Activated naive CD8-positive, alpha-beta T cell treated with anti-CD3 and anti-CD28 coated beads, Interleukin-2, amount 10 ng/mL, durations not matched to agents 7 days and 5 days (primary cell): ENCODE results near the gene ACOT12. TPM values are rescaled to one million over a fixed set of nuclear protein-coding genes. Genes with fewer than 3 reads are reported as not detected.
"Not testable (repeated sequence)": the region's sequence is repeated elsewhere in the genome, so short reads cannot be mapped to it uniquely, and the experiment has no call there.

ENCODE experiments used
- ATAC-seq: fragments of 150-1000 bp; cut with Tn5 transposase; one replicate; pipeline ENCODE4 v1.10.0; 2021; ENCODE audit warnings: low read depth, moderate library complexity
- POLR2A ChIA-PET: fragments of 350-600 bp; sonication (Branson Sonifier 250); formaldehyde crosslinking; loops from one replicate; lab custom pipeline; 2021; ENCODE audit warnings: antibody characterized with exemption; lab: Charles Lee
- DNase-seq: peaks from one replicate; pipeline ENCODE4 v3.0.0; 2021
- H3K27ac Mint-ChIP-seq: one replicate; pipeline ENCODE4 v1.8.0; 2022; ENCODE audit warnings: mild to moderate bottlenecking, mixed read lengths
- H3K27me3 Mint-ChIP-seq: one replicate; pipeline ENCODE4 v1.8.0; 2022; ENCODE audit warnings: mild to moderate bottlenecking, moderate library complexity, mixed read lengths
- H3K36me3 Mint-ChIP-seq: one replicate; pipeline ENCODE4 v1.8.0; 2021; ENCODE audit warnings: mild to moderate bottlenecking, mixed read lengths
- H3K4me1 Mint-ChIP-seq: one replicate; pipeline ENCODE4 v1.8.0; 2021; ENCODE audit warnings: mixed read lengths
- H3K4me3 Mint-ChIP-seq: one replicate; pipeline ENCODE4 v1.8.0; 2022; ENCODE audit warnings: mild to moderate bottlenecking, moderate library complexity, mixed read lengths
- H3K9me3 Mint-ChIP-seq: one replicate; pipeline ENCODE4 v1.8.0; 2021; ENCODE audit warnings: mixed read lengths
- total RNA-seq, 2 experiments: library from RNA; stranded (reverse); gene quantifications; one replicate each; pipeline ENCODE4 v1.2.3, GENCODE V29; 2021

ACOT12 gene
- total RNA-seq, 2 experiments from 2014 or later: not detected

DNA sequence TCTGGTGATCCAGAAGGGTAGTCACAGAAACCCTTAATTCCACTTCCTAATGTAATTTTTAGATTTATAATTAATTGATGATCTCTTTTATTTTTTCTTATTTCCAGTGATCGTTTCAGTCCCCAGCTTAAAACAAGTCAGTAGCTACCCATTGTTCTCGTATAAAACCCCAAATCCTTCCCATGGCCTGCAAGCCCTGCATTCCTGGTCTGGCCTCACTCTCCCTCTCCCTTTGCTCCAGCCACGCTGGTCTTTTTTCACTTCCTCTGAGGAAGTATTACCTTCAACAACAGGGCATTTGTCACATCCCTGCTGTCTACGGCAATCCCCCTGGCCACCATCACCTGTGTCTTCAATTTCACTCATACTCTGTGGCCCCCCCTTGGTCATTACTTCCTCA, 44.8 kb downstream of the ACOT12 start:
- Mint-ChIP-seq H3K36me3 (no peaks in the 10 kb centered on the region), H3K27ac (no peak overlapping the region), H3K9me3 (no peaks in the 10 kb centered on the region), H3K4me1 (no peaks in the 10 kb centered on the region), H3K4me3 (no peak overlapping the region), H3K27me3 (peaks cover 4% of the 10 kb centered on the region)
- no peak for DNase-seq
- POLR2A ChIA-PET: no interaction called here
- ATAC-seq: no peak

DNA sequence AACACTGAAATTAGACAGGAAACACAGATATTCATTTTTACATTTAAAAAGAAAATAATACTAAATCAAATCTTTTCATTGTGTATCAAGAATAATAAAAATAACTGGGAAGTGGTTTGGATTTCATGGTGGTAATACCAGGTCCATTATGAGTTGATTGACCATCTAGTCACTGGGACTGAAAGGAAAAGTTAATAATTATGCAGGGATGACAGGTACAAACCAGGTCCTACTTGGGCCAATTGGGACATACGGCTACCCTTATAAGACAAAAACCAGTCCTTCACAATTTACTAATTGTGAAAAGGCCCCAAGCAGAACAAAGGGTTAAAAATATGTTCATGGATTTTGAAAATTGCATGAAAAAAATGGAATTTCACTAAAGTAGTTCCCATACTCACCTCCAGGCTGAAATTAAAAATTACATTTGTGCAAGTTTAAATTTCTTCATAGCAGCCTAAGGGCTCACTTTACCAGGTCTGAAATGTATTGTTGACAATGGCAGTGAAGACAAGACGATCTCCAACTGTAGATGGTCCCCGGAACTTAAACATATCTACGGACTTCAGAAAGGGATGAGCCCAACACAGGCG, 48.4 kb downstream of the ACOT12 start:
- H3K9me3 Mint-ChIP-seq: no peaks in the 10 kb centered on the region
- DNase-seq (no peak), ATAC-seq (no peak)
- no peak overlapping the region for H3K4me3 Mint-ChIP-seq
- no peaks in the 10 kb centered on the region for H3K36me3 Mint-ChIP-seq
- POLR2A ChIA-PET: no interaction called here
- H3K27ac Mint-ChIP-seq: no peak overlapping the region
- H3K4me1 Mint-ChIP-seq: no peaks in the 10 kb centered on the region
- peaks cover 9% of the 10 kb centered on the region for H3K27me3 Mint-ChIP-seq

DNA sequence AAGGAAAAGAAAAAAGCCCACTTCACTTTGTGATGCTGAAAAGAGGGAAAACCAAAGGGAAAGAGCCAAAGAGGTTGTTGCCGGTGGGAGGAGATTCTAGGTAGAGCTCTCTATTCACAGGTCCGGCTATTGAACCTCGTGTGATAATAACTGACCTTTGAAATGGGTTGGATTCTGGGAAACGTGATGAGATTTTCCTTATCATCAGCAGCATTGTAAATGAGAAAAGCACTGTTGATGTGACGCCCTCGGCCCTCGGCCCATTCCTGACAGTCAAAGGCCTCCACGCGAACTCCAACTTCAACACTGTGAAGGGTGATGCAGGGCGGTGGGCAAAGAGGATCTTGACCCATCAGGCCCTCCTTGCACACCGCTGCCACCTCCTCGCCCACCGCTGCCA, 49.2 kb downstream of the ACOT12 start:
- POLR2A ChIA-PET: no interaction called here
- ATAC-seq: no peak
- Mint-ChIP-seq H3K27ac (no peak overlapping the region), H3K4me3 (no peak overlapping the region), H3K4me1 (no peaks in the 10 kb centered on the region), H3K27me3 (peaks cover 10% of the 10 kb centered on the region), H3K36me3 (no peaks in the 10 kb centered on the region), H3K9me3 (no peaks in the 10 kb centered on the region)
- DNase-seq: no peak

DNA sequence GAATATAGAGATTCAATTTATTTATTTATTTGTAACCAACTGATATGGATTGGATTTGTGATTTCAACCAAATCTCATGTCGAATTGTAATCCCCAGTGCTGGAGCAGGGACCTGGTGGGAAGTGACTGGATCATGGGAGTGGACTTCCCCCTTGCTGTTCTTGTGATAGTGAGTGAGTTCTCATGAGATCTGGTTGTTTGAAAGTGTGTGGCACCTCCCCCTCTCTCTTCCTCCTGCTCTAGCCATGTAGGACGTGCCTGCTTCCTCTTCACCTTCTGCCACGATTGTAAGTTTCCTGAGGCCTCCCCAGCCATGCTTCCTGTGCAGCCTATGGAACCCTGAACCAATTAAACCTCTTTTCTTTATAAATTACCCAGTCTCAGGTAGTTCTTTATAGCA, 55.7 kb downstream of the ACOT12 start:
- H3K9me3 Mint-ChIP-seq, H3K27ac Mint-ChIP-seq, H3K36me3 Mint-ChIP-seq, DNase-seq, H3K4me3 Mint-ChIP-seq, ATAC-seq, H3K4me1 Mint-ChIP-seq, H3K27me3 Mint-ChIP-seq, POLR2A ChIA-PET: not testable (repeated sequence)

DNA sequence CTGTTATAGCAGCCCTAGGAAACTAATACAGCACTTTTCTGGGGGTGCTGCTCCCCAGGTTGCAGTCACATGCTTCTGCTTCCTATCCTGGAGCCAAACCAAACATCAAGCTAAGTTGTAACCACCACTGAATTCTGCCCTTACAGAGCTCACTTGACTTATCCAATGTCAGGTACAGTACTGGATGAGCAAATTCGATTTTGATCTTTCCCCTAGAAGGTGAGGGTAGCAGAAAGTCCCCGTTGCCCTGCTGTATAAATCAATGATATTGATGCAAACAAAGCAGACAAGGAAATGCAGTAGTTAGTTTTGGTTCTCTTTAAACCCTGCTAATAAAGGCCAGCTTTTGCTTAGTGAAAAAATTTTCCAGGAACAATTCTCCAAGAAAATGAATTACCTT, 56.1 kb downstream of the ACOT12 start:
- H3K9me3 Mint-ChIP-seq: peaks cover 2% of the 10 kb centered on the region
- DNase-seq: no peak
- no peaks in the 10 kb centered on the region for H3K4me1 Mint-ChIP-seq
- H3K4me3 Mint-ChIP-seq: no peak overlapping the region
- no peak overlapping the region for H3K27ac Mint-ChIP-seq
- ATAC-seq: no peak
- no peaks in the 10 kb centered on the region for H3K36me3 Mint-ChIP-seq
- peaks cover 4% of the 10 kb centered on the region for H3K27me3 Mint-ChIP-seq
- POLR2A ChIA-PET: no interaction called here

DNA sequence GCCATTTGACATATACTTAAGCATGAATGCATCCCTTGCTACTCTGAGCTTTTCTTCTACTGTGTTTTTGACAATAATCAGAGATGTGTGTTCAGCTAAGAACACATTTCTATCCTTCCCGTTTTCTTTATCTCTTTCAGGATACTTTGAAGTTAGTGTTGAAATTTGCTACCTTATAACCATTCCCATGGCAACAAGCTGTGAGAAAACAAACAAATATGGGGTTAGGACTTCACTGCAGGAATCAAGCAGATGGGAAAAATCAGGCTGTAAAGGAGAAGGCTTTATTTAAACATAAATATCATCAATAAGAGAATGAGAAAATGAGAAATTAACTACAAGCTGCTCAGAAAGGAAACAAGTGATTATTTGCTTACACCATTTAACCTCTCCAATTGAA, 57.4 kb downstream of the ACOT12 start:
- no peaks in the 10 kb centered on the region for H3K36me3 Mint-ChIP-seq
- peaks cover 4% of the 10 kb centered on the region for H3K27me3 Mint-ChIP-seq
- DNase-seq: no peak
- ATAC-seq: no peak
- peaks cover 2% of the 10 kb centered on the region for H3K9me3 Mint-ChIP-seq
- no peaks in the 10 kb centered on the region for H3K4me1 Mint-ChIP-seq
- H3K27ac Mint-ChIP-seq: no peak overlapping the region
- no peak overlapping the region for H3K4me3 Mint-ChIP-seq
- POLR2A ChIA-PET: no interaction called here

DNA sequence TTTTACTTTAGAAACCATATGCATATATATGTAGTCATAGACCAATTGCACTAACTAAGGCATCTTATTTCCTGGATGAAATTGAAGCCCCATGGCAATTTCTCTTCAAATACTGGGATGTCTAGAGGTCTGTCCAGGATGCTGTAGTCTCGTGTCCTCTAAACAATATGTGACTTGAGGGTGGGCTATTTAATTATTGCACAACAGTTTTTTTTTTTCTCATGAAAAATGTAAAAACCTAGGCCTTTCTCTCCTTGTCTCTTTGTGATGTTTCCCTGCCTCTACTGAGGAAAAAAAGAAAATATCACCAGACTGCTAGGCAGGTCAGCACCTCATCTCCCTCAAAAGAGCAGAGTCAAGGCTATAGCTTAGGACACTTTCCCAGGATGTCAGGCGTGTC, 58.0 kb downstream of the ACOT12 start:
- DNase-seq (no peak), ATAC-seq (no peak)
- Mint-ChIP-seq H3K4me1 (no peaks in the 10 kb centered on the region), H3K27ac (no peak overlapping the region), H3K9me3 (peaks cover 2% of the 10 kb centered on the region), H3K27me3 (peaks cover 3% of the 10 kb centered on the region), H3K36me3 (no peaks in the 10 kb centered on the region), H3K4me3 (no peak overlapping the region)
- POLR2A ChIA-PET: no interaction called here

- Mint-ChIP-seq H3K4me3 (no peak overlapping the region), H3K27ac (no peak overlapping the region), H3K36me3 (no peaks in the 10 kb centered on the region), H3K9me3 (peaks cover 2% of the 10 kb centered on the region), H3K27me3 (peaks cover 4% of the 10 kb centered on the region), H3K4me1 (no peaks in the 10 kb centered on the region)
- POLR2A ChIA-PET: no interaction called here
- no peak for ATAC-seq
- DNase-seq: no peak
Observed at GRCh38 chr5:81334304-81335061, 59.5 kb downstream of the ACOT12 start.

DNA sequence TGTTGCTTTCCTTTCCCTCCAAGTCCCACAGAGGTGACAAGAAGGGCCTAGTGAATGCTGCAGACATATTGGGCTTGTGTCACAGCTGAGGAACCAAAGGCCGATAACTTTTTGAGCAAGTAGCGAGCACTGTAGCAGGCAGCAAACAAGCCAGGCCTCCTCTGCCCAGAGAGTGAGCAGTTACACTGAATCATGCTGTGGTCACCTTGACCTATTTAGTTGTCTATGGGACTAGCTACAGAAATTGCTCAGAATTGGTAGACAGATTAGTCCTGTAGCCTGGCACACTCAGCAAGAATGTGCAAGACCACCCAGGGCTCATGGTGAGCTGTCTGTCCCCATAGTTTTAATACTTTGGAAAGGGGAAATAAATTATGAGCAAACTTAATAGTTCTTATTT, 67.4 kb downstream of the ACOT12 start:
- Mint-ChIP-seq H3K4me3 (no peak overlapping the region), H3K27ac (no peak overlapping the region), H3K9me3 (no peaks in the 10 kb centered on the region), H3K27me3 (peaks cover 7% of the 10 kb centered on the region), H3K4me1 (no peaks in the 10 kb centered on the region), H3K36me3 (no peaks in the 10 kb centered on the region)
- no peak for DNase-seq
- no peak for ATAC-seq
- POLR2A ChIA-PET: interaction anchor here (0.7 to 0.8 kb wide), 2 partner anchors 13 to 322 kb away, joined by 3 to 5 read pairs; no protein-coding TSS in a partner anchor

DNA sequence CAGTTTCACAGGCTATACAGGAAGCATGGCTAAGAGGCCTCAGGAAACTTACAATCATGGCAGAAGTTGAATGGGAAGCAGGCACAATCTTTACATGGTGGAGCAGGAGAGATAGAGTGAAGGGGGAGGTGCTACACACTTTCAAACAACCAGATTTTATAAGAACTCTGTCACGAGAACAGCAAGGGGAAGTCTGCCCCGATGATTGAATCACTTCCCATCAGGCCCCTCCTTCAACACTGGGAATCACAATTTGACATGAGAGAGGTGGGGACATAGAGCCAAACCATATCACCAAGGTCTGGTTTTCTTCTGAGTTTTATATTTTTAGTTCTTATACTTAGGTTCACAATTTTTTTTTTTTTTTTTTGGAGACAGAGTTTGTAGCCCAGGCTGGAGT, 76.4 kb downstream of the ACOT12 start:
- Mint-ChIP-seq H3K9me3 (no peaks in the 10 kb centered on the region), H3K36me3 (peaks cover 15% of the 10 kb centered on the region), H3K27ac (no peak overlapping the region), H3K27me3 (no peaks in the 10 kb centered on the region), H3K4me1 (peaks cover 3% of the 10 kb centered on the region), H3K4me3 (no peak overlapping the region)
- POLR2A ChIA-PET: no interaction called here
- DNase-seq: no peak
- no peak for ATAC-seq

DNA sequence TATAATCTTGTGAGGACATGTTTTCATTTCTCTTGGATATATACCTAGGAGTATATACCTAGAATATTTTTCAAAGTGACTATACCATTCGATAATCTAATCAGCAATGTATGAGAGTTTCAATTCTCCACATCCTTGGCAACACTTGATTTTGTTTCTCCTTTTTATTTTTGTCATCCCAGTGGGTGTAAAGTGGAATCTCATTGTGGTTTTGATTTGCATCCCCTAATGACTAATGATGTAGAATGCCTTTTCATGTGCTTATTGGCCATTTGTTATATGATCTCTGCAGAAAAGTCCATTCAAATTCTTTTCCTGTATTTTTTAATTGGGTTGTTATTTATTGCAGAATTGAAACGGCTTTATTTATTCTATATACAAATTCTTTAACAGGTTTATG, 77.4 kb downstream of the ACOT12 start:
- DNase-seq: no peak

GRCh38 chr5:81315830-81316229, 78.1 kb downstream of the ACOT12 start:
- POLR2A ChIA-PET: no interaction called here
- H3K4me1 Mint-ChIP-seq: peaks cover 3% of the 10 kb centered on the region

More for the DNA sequence above, 77.4 kb downstream of the ACOT12 start:
- no peak overlapping the region for H3K4me3 Mint-ChIP-seq
- no peak overlapping the region for H3K27ac Mint-ChIP-seq
- H3K9me3 Mint-ChIP-seq: no peaks in the 10 kb centered on the region
- no peaks in the 10 kb centered on the region for H3K27me3 Mint-ChIP-seq
- POLR2A ChIA-PET: no interaction called here
- peaks cover 16% of the 10 kb centered on the region for H3K36me3 Mint-ChIP-seq
- H3K4me1 Mint-ChIP-seq: peaks cover 3% of the 10 kb centered on the region
- no peak for ATAC-seq

GRCh38 chr5:81315336-81315735, 78.6 kb downstream of the ACOT12 start:
- H3K27ac Mint-ChIP-seq: no peak overlapping the region
- H3K36me3 Mint-ChIP-seq: peaks cover 23% of the 10 kb centered on the region
- no peak overlapping the region for H3K4me3 Mint-ChIP-seq
- H3K27me3 Mint-ChIP-seq: no peaks in the 10 kb centered on the region
- no peak for DNase-seq
- POLR2A ChIA-PET: no interaction called here
- peaks cover 3% of the 10 kb centered on the region for H3K4me1 Mint-ChIP-seq
- no peak for ATAC-seq
- H3K9me3 Mint-ChIP-seq: no peaks in the 10 kb centered on the region

More at GRCh38 chr5:81315830-81316229, 78.1 kb downstream of the ACOT12 start:
- Mint-ChIP-seq H3K27ac (no peak overlapping the region), H3K4me3 (no peak overlapping the region), H3K36me3 (peaks cover 20% of the 10 kb centered on the region), H3K9me3 (no peaks in the 10 kb centered on the region), H3K27me3 (no peaks in the 10 kb centered on the region)
- ATAC-seq (no peak), DNase-seq (no peak)

GRCh38 chr5:81314581-81314980, 79.4 kb downstream of the ACOT12 start:
- Mint-ChIP-seq H3K36me3 (peaks cover 25% of the 10 kb centered on the region), H3K4me1 (peaks cover 3% of the 10 kb centered on the region), H3K27ac (no peak overlapping the region), H3K9me3 (no peaks in the 10 kb centered on the region), H3K4me3 (no peak overlapping the region), H3K27me3 (no peaks in the 10 kb centered on the region)
- POLR2A ChIA-PET: interaction anchor here (0.9 kb wide), 1 partner anchor 13 kb away, joined by 3 read pairs; the partner anchor contains the start of gene ZCCHC9
- ATAC-seq (no peak), DNase-seq (no peak)
